Myocyte (in vitro differentiated cells): ENCODE data around the gene HDGF. TPM values are rescaled to one million over a fixed set of nuclear protein-coding genes. Genes with fewer than 3 reads are reported as not detected.

Experiments used
- DNase-seq: peaks from one replicate; pipeline ENCODE4 v3.0.0-alpha.2; 2012; ENCODE audit warnings: low read depth
- total RNA-seq: library from RNA; depleted of rRNA; stranded (reverse); fragments of >200 nt; gene quantifications from 2 replicates; pipeline ENCODE4 v1.2.3, GENCODE V29; 2014

The HDGF gene
- total RNA-seq, 1 donor from 2014 or later = 299 TPM

GRCh38 chr1:156746728-156747631 is 4.5 kb downstream of the HDGF start:
- peak; percentile 95 for DNase-seq

DNA sequence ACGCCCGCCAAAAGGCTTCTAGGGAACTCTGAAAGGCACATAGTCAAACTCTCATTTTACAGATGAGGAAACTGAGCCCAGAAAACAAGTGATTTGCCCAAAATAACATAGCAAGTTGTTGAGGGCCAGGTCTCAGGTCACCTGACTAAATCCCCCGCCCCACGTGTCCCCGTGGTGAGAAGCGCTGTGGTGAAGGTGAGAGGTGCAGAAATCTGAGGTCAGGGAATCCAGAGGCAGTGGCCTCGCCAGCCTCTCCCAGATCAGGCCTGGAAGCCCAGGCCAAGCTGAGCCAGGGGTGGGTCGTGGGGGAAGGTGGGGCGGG is 5.1 kb downstream of the HDGF start:
- no peak for DNase-seq

DNA sequence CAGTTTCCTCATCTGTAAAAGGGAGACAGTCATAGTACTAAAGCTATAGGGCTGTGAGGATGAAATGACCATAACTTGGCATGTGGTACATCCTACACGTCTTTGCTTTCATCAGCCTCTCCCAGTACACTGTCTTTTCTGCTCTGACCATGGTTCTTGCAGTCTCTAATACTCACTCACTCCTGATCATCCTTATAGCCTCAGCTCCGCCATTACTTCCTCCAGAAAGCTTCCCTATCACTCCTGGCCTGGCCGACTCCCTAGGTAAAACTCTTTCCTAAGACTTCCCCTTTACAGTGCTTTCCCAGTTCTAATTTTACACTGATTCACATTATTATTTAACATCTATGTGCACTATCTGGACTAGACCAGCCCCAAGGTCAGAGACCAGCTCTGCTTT is 5.6 kb downstream of the HDGF start:
- no peak for DNase-seq

DNA sequence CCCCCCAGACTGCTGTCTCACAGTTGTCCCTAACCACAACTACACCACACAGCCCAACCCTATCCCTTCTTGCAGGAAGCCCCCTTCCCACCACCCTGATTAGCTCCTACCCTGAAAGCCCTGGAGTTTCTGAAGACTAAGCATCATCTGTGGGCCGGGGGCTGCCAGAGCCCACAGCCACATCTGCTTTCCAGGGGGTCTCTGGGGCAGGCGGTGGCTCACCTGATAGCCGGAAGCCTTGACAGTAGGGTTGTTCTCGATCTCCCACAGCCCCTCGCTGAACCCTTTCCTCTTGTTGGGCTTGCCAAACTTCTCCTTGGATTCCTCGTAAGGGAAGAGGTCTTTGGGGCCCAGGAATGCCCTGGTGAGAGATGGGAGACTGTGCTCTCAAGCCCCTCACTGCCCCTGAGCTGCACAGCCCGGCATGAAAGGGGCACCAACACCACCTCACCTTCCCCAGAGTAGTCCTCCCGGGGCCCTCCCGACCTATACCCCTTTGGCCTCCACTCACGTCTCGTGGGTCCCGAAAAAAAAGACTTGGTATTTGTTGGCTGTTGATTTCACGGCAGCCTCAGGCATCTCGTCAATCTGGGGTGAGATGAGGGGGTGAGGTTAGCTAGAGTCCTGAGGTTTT is 6.6 kb downstream of the HDGF start:
- DNase-seq = no peak

GRCh38 chr1:156744344-156744743 is 7.1 kb downstream of the HDGF start:
- DNase-seq = no peak

DNA sequence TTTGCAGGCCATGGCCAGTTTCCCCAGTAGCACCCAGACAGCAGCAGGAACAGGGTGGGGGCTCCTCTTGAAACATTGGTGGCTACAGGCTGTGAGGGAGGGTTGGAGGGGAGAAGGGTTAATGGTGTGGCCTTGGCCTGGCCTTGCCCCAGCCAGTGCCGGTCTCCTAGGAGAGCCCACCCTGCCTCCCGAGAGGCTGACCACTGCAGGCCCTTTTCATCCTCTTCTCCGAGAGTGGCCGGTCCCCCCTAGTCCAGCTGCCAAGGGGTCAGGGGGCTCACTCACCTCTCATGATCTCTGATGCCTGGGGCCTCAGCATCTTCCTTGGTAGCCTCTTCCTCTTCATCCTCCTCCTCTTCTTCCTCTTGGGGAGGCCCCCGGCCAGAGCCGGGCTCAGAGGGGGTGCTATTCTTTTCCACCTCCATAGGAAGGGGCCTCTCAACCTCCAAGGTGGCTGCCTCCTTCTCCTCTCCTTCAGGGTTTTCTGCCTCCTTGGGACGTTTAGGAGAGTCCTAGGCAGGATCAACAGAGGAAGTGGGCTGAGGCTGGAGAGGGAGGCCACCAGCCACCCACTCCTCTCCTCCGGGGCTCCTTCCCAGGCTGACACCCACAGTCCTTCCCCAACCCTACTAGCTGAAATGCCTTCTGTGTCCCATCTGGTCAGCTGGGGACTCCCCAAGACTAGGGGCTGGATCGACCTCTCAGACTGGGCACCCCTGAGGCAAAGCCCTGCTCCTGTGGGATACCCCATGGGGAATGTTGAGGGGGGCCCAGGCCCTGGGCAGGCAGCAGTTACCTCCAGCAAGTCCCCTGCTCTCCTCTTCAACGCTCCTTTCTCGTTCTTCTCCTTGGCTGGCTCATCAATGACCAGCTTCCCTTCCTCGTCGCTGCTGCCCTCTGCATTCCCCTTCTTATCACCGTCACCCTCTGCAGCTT is 7.8 kb downstream of the HDGF start:
- DNase-seq = no peak

DNA sequence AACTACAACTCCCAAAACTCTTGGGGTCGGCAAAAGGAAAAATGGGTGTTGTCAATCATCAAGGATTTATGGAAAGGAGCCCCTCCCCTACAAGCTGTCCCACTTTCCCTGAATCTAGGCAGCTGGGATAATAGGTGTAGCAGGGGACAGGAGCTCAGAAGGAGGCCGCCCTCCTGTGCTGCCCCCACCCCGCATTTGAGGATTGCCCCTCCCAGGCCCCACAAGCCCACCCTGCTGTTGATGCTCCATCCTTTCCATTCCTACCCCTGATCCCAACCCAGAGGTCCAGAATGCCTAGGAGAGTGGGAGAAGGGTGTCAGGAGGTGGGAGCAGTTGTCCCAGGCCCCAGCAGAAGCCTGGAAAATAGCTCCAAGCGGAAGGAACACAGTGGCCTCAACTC is 8.7 kb downstream of the HDGF start:
- DNase-seq = no peak

- no peak for DNase-seq
Observed at GRCh38 chr1:156742017-156742416, 9.5 kb downstream of the HDGF start.

GRCh38 chr1:156741481-156741983 is 9.9 kb downstream of the HDGF start:
- no peak for DNase-seq

DNA sequence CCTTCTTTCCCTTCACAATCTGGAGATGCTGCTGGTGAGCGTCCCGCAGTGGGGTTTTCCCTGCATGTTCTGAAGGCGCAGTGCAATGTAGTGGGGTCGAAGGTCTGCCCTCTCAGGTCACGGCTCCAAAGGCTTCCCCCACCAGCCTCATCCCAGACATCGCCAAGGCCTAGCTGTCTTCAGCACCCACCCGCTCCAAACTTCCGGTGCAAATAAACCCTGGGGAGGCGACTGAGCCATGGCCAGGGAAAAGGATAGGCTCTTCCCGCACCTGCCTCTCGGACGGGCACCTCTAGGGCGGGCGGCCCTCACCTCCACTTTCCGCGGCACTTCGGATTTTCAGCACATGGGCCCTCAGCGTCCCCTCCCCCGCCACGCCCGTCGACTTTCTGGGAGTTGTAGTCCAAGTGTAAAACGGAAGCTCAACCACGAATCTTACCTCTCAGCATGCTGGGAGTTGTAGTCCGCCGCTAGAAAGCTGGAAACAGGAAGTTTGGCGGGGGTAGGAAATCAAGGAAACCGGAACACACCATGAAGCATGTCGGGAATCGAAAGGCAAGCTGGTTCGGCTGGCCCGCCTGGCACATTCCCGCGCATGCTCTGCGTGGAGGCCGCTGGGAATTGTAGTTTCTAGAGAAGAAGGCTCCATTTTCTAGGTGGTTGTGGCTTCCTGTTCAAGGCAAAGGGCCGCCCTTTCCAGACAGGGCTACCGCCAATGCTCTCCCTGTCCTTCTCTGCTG is 10.6 kb downstream of the HDGF start, which contains the start of gene MRPL24:
MRPL24 (minus strand) TSS at position 348 of the 740 bp plus-strand sequence. CDS start 2,384 bp downstream, outside the sequence.
- peak; percentile 100 for DNase-seq

- no peak for DNase-seq
Observed at GRCh38 chr1:156740237-156740740, 11.2 kb downstream of the HDGF start.

- DNase-seq = no peak
Observed at GRCh38 chr1:156738916-156739315, 12.6 kb downstream of the HDGF start.

- DNase-seq = no peak
Observed at GRCh38 chr1:156738407-156738806, 13.1 kb downstream of the HDGF start.

- no peak for DNase-seq
Observed at GRCh38 chr1:156733989-156734584, 17.4 kb downstream of the HDGF start.

DNA sequence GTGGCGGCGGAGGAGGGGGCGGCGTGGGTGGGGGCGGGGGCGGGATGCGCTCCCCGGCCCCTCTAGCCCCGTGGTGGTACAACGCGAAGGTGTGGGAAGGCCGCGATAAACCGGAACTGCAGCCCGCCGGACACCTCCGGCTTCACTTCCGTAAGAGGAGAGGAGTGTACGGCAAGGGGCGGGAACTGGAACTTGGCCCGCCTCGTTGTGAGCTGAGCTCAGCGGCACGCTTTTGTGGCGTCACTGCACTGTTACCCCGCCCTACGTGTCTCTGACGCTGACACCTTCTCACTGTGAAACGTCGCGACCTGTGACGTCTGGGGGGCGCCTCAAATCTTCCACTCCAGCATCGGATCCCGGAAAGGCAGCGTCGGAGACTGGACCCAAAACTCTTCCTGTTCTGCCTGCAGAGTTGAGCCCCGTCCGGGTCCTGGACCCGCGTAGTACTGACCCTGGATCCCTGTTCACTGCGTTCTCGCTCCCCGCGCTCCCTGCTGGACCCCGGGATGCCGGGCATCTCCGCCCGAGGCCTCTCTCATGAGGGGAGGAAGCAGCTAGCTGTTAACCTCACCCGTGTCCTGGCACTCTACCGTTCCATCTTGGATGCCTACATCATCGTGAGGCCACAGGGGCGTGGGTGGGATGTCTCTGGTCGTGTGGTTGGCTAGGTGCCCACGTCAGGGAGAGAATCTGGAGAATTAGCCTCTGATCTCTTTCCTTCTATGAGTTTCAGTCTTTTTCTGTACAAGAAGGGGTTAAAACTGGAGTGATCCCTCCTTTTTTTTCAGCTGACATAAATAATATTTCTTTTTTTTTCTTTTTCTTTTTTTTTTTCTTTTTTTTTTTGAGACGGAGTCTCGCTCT is 22.6 kb downstream of the HDGF start, which contains the start of gene ISG20L2:
ISG20L2 (minus strand) TSS at position 168 of the 864 bp plus-strand sequence. CDS start 1,114 bp downstream, outside the sequence.
- peak; percentile 97 for DNase-seq

GRCh38 chr1:156727926-156728598 is 23.4 kb downstream of the HDGF start, which contains the start of gene METTL25B:
TSS of gene METTL25B (plus strand) at chr1:156728469. CDS start at chr1:156729105, 636 bp downstream.
- DNase-seq = peak; percentile 78

- DNase-seq = no peak
Observed at GRCh38 chr1:156727492-156727891, 24.0 kb downstream of the HDGF start.
